ENCODE measurements around the gene CACNG7.

CACNG7 gene

DNA sequence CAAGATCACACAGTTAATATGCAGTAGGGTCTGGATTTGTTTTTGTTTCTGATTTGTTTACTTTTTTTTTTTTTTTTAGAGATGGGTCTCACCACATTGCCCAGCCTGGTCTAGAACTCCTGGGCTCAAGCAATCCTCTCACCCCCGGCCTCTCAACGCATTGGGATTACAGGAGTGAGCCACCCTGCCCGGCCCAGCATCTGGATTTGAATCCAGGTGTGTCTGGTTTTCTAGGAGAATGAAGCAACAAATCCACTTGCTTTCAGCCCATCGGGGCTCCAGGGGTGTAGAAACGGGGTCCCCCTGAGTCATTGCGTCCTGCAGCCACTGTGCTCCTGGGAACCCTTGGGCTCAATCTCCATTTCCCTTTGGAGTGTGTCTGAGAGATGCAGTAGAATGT lies 60.3 kb downstream of the CACNG7 start:
- H3K4me3 ChIP-seq (ENCODE audit: low read depth, low read length) = no peak overlapping the region
- TF ChIP-seq, protein P1, sequence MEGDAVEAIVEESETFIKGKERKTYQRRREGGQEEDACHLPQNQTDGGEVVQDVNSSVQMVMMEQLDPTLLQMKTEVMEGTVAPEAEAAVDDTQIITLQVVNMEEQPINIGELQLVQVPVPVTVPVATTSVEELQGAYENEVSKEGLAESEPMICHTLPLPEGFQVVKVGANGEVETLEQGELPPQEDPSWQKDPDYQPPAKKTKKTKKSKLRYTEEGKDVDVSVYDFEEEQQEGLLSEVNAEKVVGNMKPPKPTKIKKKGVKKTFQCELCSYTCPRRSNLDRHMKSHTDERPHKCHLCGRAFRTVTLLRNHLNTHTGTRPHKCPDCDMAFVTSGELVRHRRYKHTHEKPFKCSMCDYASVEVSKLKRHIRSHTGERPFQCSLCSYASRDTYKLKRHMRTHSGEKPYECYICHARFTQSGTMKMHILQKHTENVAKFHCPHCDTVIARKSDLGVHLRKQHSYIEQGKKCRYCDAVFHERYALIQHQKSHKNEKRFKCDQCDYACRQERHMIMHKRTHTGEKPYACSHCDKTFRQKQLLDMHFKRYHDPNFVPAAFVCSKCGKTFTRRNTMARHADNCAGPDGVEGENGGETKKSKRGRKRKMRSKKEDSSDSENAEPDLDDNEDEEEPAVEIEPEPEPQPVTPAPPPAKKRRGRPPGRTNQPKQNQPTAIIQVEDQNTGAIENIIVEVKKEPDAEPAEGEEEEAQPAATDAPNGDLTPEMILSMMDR (IDR thresholded peaks at IDR 0.05; ENCODE audit: low read depth, low read length, missing control alignments) = no peak
- DNase-seq (ENCODE audit: low read depth) = no peak

DNA sequence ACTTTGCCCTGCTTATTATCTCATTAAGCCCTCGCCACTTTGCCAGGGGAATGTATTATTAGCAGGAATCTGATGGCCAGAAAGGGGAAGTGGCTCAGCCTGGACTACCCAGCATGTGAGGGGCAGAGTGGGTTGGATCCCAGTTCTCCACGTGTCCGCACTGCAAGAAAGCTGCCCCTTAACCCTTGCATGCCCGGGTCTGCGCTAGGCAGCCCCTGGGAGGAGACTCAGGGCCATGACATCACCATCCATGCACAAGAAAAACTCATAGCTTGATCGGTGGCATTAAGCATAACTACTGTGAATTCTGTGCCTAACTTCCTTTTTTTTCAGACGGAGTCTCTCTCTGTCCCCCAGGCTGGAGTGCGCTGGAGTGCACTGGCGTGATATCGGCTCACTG lies 62.6 kb downstream of the CACNG7 start:
- TF ChIP-seq, protein P1 (IDR thresholded peaks at IDR 0.05; ENCODE audit: low read depth, low read length, missing control alignments) = no peak
- no peak overlapping the region for H3K4me3 ChIP-seq (ENCODE audit: low read depth, low read length)
- DNase-seq (ENCODE audit: low read depth) = no peak

DNA sequence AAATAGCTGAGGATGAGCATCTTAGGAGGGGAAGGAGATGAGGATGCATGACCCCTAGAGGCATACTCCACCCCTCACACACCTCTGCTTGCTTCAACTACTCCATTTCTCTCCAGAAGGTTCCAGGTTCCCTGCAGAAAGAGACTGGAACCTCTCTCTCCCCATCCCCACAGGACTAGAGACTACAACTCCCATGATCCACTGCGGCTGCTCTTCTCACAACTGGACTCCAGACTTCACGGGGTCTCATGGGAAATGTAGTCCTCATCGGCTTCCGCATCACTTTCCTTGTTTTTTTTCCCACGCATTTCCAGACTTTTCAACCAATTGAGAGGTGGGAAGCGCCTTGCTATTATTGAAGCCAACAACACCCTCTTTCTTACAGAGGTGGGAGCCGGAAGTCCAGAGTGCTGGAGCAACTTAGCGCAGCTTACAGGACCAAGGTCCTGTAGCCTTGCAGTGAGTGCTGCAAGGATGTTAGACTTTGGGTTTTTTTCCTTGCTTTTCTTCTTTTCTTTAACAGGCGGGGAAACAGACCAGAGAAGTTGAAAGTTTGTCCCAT lies 68.4 kb downstream of the CACNG7 start:
- TF ChIP-seq, protein P1 (IDR thresholded peaks at IDR 0.05; ENCODE audit: low read depth, low read length, missing control alignments) = no peak
- no peak overlapping the region for H3K4me3 ChIP-seq (ENCODE audit: low read depth, low read length)
- DNase-seq (ENCODE audit: low read depth) = peak; percentile 21

DNA sequence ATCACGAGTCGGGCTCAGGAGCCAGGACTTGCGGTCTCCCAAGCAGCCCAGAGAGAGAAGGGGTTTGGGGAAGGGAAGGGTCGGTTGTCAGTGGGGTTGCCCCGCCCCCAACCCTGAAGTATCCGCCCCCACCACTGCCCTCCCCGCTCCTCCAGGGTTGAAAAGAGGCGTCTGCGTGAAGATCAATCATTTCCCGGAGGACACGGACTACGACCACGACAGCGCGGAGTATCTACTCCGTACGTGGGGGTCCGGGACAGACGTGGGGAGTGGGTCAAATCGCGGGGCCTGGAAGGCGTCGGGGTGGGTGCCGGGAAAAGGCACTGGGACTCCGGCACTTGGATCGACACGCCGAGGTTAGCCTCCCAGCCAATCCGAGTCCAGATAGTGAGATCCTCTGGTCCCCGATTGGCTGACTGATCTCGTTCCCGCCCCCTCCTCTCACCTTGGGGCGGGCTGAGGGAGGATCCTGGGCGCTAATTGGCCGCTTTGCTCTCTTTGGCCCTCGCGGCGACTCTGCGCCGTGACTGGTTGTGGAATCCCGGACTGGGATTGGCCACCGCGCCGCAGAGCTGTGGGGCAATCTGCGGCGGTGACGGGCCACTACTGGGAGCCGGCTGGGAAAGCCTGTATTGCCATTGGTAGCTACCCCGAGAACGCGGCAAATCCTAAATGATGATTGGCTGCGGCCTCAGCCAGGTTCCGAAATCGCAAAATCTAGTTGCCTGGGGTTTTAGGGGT lies 69.1 kb downstream of the CACNG7 start:
- DNase-seq (ENCODE audit: low read depth) = no peak
- no peak overlapping the region for H3K4me3 ChIP-seq (ENCODE audit: low read depth, low read length)
- TF ChIP-seq, protein P1 (IDR thresholded peaks at IDR 0.05; ENCODE audit: low read depth, low read length, missing control alignments) = no peak

DNA sequence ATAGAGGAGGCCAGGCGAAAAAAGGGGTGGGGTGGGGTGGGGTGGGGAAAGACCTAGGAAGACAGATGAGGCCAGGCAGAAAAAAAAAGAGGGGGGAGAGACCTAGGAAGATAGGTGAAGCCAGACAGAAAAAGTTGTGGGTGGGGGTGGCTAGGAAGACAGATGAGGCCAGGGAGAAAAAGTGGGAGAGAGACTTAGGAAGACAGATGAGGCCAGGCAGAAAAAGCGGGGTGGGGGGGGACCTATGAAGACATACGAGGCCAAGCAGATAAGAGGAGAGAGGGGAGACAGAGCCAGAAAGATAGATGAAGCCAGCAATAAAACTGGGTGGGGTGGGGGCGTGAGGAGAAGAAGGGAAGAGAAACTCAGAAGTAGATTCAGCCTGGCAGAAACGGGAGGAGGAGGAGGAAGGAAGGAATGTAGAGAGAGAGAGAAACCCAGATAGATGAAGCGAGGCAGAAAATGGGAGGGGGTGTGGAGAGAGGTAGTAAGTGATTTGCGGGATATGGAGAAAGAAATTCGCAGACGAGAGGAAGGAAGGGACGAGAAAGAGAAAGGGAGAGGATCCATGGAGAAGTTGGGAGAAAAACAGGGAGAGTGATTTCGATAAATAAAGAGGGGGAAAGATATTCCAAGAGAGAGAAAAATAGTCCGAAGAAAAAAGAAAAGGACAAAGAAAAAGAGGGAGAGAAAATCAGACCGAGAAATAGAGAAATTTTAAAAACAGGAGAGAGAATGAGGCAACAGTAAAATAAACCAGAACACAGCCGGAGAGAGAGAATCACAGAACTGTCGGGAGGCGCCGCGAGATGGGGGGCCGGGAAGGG lies 70.1 kb downstream of the CACNG7 start:
- no peak overlapping the region for H3K4me3 ChIP-seq (ENCODE audit: low read depth, low read length)
- TF ChIP-seq, protein P1 (IDR thresholded peaks at IDR 0.05; ENCODE audit: low read depth, low read length, missing control alignments) = no peak
- DNase-seq (ENCODE audit: low read depth) = no peak

DNA sequence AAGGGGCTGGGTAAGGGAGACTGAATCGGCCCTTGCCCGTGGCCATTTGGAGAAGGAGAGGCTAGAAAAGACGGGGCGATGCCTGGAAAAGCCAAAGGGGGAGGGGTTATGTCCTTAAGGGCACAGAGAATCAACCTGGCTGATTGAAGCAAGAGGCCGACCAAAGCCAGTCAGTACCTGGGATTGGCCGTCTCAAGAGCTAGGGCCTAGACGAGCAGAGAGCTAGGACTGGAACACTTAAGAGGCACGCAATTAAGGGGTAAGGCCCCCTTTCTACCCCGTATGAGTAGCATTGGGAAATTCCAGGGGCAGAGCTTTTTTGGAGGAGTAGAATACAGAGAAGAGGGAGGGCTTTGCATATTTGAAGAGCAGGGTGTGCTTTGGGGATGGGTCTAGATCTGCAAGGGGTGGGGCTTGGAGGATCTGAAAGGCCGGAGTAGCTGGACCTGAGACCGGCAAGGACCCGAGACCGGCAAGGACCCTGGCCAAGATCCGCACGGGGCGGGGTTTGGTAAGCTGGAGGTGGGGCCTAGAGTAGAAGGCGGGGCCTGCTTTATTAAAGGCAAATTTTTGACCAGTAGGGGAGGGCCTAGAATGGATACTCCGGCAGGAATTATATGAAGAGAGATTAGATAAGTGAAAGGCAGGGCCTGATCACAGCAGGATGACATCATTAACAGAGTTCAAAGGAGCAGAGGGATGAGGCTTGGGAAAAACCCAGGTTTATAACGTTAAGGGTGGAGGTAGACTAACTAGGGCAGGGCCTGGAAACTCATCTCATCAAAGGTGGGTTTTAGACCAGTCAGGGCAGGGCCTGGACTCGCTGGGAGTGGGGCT lies 71.7 kb downstream of the CACNG7 start:
- H3K4me3 ChIP-seq (ENCODE audit: low read depth, low read length) = no peak overlapping the region
- DNase-seq (ENCODE audit: low read depth) = no peak
- TF ChIP-seq, protein P1 (IDR thresholded peaks at IDR 0.05; ENCODE audit: low read depth, low read length, missing control alignments) = no peak

Measured in GM12864 (cell line).